IMR-90 (cell line): ENCODE measurements around the gene TROAP. TPM values are rescaled to one million over a fixed set of nuclear protein-coding genes. Genes with fewer than 3 reads are reported as not detected.
A peak's percentile ranks its signal among the peaks of the same experiment; 100 is the strongest.

ENCODE experiments used
- ATAC-seq: fragments of 200-7000 bp; cut with Tn5 transposase; 2 replicates; pipeline ENCODE4 v1.9.1; 2020; ENCODE audit warnings: low read depth, mild to moderate bottlenecking, moderate library complexity
- BruUV-seq: library from RNA; stranded (reverse); fragments of 400-500 nt; replicated peaks from 2 replicates; lab custom pipeline; 2021; lab: Mats Ljungman, UMichigan
- CTCF ChIA-PET: fragments of 300-600 bp; formaldehyde crosslinking; extraction: SDS; loops from one replicate; lab custom pipeline; 2021; ENCODE audit warnings: antibody characterized with exemption; lab: Yijun Ruan, JAX
- POLR2A ChIA-PET: fragments of 300-600 bp; sonication (Branson Sonifier 250); formaldehyde crosslinking; loops from one replicate; lab custom pipeline; 2022; ENCODE audit warnings: antibody characterized with exemption; ENCODE audit not compliant: unreplicated experiment; lab: Charles Lee
- DNase-seq: peaks from one replicate; pipeline ENCODE4 v3.0.0; 2013
- H2AFZ ChIP-seq: replicated peaks from 2 replicates; pipeline ENCODE3; 2013; ENCODE audit warnings: low read length, mild to moderate bottlenecking; ENCODE audit not compliant: poor library complexity
- H2AK5ac ChIP-seq: 2 replicates; pipeline ENCODE4 v1.6.1; 2013; ENCODE audit warnings: low read depth, low read length, inconsistent platforms
- H2AK9ac ChIP-seq: replicated peaks from 2 replicates; pipeline ENCODE3; 2013; ENCODE audit warnings: mild to moderate bottlenecking, low read depth, low read length, moderate library complexity; ENCODE audit not compliant: poor library complexity
- H2BK120ac ChIP-seq: 2 replicates; pipeline ENCODE4 v1.6.1; 2013; ENCODE audit warnings: low read depth, low read length, inconsistent platforms
- H2BK15ac ChIP-seq: 3 replicates; pipeline ENCODE4 v1.6.1; 2013; ENCODE audit warnings: low read depth, low read length, inconsistent platforms
- H2BK20ac ChIP-seq: 2 replicates; pipeline ENCODE4 v1.6.1; 2013; ENCODE audit warnings: low read depth, mild to moderate bottlenecking, inconsistent platforms, low read length, moderate library complexity
- H2BK5ac ChIP-seq: 2 replicates; pipeline ENCODE4 v1.6.1; 2013; ENCODE audit warnings: mild to moderate bottlenecking, low read depth, low read length, inconsistent platforms; ENCODE audit not compliant: poor library complexity, severe bottlenecking
- H3K14ac ChIP-seq: replicated peaks from 2 replicates; pipeline ENCODE4 v1.6.1; 2013; ENCODE audit warnings: low read depth, low read length, inconsistent platforms
- H3K18ac ChIP-seq: 2 replicates; pipeline ENCODE4 v1.6.1; 2013; ENCODE audit warnings: low read depth, low read length, control low read depth
- H3K23ac ChIP-seq: 2 replicates; pipeline ENCODE4 v1.6.1; 2013; ENCODE audit warnings: low read depth, low read length, inconsistent platforms
- H3K27ac ChIP-seq: 2 replicates; pipeline ENCODE4 v1.5.1; 2013; ENCODE audit warnings: mild to moderate bottlenecking, control low read depth, low read length; ENCODE audit not compliant: insufficient read depth
- H3K27me3 ChIP-seq: 2 replicates; pipeline ENCODE4 v1.6.1; 2013; ENCODE audit warnings: low read length; ENCODE audit not compliant: control insufficient read depth, insufficient read depth
- H3K36me3 ChIP-seq: 2 replicates; pipeline ENCODE4 v1.6.1; 2013; ENCODE audit warnings: low read length, mixed read lengths; ENCODE audit not compliant: control insufficient read depth, insufficient read depth
- H3K4ac ChIP-seq: 2 replicates; pipeline ENCODE4 v1.6.1; 2013; ENCODE audit warnings: low read depth, low read length, inconsistent platforms
- H3K4me1 ChIP-seq: 2 replicates; pipeline ENCODE4 v1.6.1; 2013; ENCODE audit warnings: low read length, mixed read lengths; ENCODE audit not compliant: control insufficient read depth, insufficient read depth
- H3K4me2 ChIP-seq: 2 replicates; pipeline ENCODE4 v1.6.1; 2013; ENCODE audit warnings: low read depth, mild to moderate bottlenecking, control low read depth, low read length, moderate library complexity
- H3K4me3 ChIP-seq: 2 replicates; pipeline ENCODE4 v1.5.1; 2013; ENCODE audit warnings: low read depth, mild to moderate bottlenecking, control low read depth, low read length, moderate library complexity; ENCODE audit not compliant: insufficient read depth
- H3K56ac ChIP-seq: 2 replicates; pipeline ENCODE4 v1.6.1; 2013; ENCODE audit warnings: low read length, inconsistent platforms; ENCODE audit not compliant: insufficient read depth; ENCODE audit errors: extremely low read depth
- H3K79me1 ChIP-seq, 2 experiments: 2 replicates each; pipeline ENCODE4 v1.6.1; 2013; ENCODE audit warnings: low read length in 2 of 2, inconsistent platforms in 1 of 2, low read depth in 1 of 2
- H3K9ac ChIP-seq: 2 replicates; pipeline ENCODE4 v1.6.1; 2013; ENCODE audit warnings: low read depth, low read length, control low read depth
- H3K9me1 ChIP-seq: 2 replicates; pipeline ENCODE4 v1.6.1; 2013; ENCODE audit warnings: low read length, inconsistent platforms; ENCODE audit not compliant: insufficient read depth
- H3K9me3 ChIP-seq: 2 replicates; pipeline ENCODE4 v1.6.1; 2013; ENCODE audit warnings: low read length; ENCODE audit not compliant: control insufficient read depth, insufficient read depth
- H4K20me1 ChIP-seq: 2 replicates; pipeline ENCODE4 v1.6.1; 2013; ENCODE audit warnings: low read length, inconsistent platforms; ENCODE audit not compliant: insufficient read depth
- H4K5ac ChIP-seq: 2 replicates; pipeline ENCODE4 v1.6.1; 2013; ENCODE audit warnings: mild to moderate bottlenecking, low read depth, low read length, control low read depth
- H4K8ac ChIP-seq, 2 experiments: 2 replicates each; pipeline ENCODE4 v1.6.1; 2013; ENCODE audit warnings: low read depth in 2 of 2, low read length in 2 of 2, control low read depth in 1 of 2, inconsistent platforms in 1 of 2
- H4K91ac ChIP-seq: 2 replicates; pipeline ENCODE4 v1.6.1; 2013; ENCODE audit warnings: low read depth, low read length, inconsistent platforms; ENCODE audit not compliant: insufficient read depth
- MAFK ChIP-seq: IDR thresholded peaks from 2 replicates; pipeline ENCODE4 v1.6.1; 2012; ENCODE audit warnings: low read depth, low read length, improper control_type of control experiment
- MXI1 ChIP-seq: IDR thresholded peaks from 2 replicates; pipeline ENCODE4 v1.6.1; 2012; ENCODE audit warnings: low read depth, mild to moderate bottlenecking, low read length, moderate library complexity, borderline replicate concordance
- NFE2L2 ChIP-seq: fragments of 150-350 bp; IDR thresholded peaks from 2 replicates; pipeline ENCODE4 v1.6.1; 2016; ENCODE audit warnings: low read depth, mild to moderate bottlenecking, low read length
- RCOR1 ChIP-seq: IDR thresholded peaks from 2 replicates; pipeline ENCODE4 v1.6.1; 2012; ENCODE audit warnings: mild to moderate bottlenecking, low read length, improper control_type of control experiment; ENCODE audit not compliant: insufficient replicate concordance
- RFX5 ChIP-seq: IDR thresholded peaks from 2 replicates; pipeline ENCODE4 v1.8.0; 2012; ENCODE audit warnings: low read depth, mild to moderate bottlenecking, low read length, moderate library complexity
- SMC3 ChIP-seq: fragments of 150-350 bp; IDR thresholded peaks from 2 replicates; pipeline ENCODE4 v1.6.1; 2016; ENCODE audit warnings: low read depth, mild to moderate bottlenecking, antibody characterized with exemption, low read length, moderate library complexity
- USF2 ChIP-seq: fragments of 150-350 bp; IDR thresholded peaks from 2 replicates; pipeline ENCODE4 v1.6.1; 2017; ENCODE audit warnings: mild to moderate bottlenecking, antibody characterized with exemption, low read length, low read depth
- WGBS, 2 experiments: methylation state at CpG; one replicate each; pipeline versions ENCODE4 v1.1.5 to v1.1.7; 2013; ENCODE audit warnings: missing lambda C conversion rate in 2 of 2; ENCODE audit not compliant: insufficient read length in 1 of 2; ENCODE audit errors: extremely low coverage in 2 of 2; 5-methylcytosine and 5-hydroxymethylcytosine counted together
- dilution Hi-C: fragments of 300-500 bp; cut with HindIII; formaldehyde crosslinking; loops from one replicate; pipeline ENCODE4 v1.14.3; 2018; ENCODE audit warnings: low sequenced_read_pairs; ENCODE audit not compliant: unreplicated experiment
- in situ Hi-C: fragments of 300-500 bp; cut with MboI; formaldehyde crosslinking; loops from 3 replicates; pipeline ENCODE4 v1.14.3; 2019; ENCODE audit warnings: low sequenced_read_pairs, inconsistent platforms, mixed read lengths
- intact Hi-C: fragments of 100-400 bp; cut with micrococcal nuclease; formaldehyde crosslinking; loops from 2 replicates; pipeline ENCODE4 v1.10.0; 2022
- polyA plus RNA-seq, 3 experiments: library from polyadenylated mRNA; depleted of rRNA; stranded (reverse); fragments of >200 nt; gene quantifications; 2 replicates each; pipeline ENCODE4 v1.2.3, GENCODE V29; 2012; ENCODE audit warnings: low replicate concordance in 1 of 3
- total RNA-seq: library from RNA; depleted of rRNA; stranded (reverse); fragments of >200 nt; gene quantifications from 2 replicates; pipeline ENCODE4 v1.2.3, GENCODE V29; 2012

Gene TROAP
- total and polyA plus RNA-seq, 2 of the 4 experiments (the other 2 are of a cell fraction) = 21.5 to 29.3 TPM

GRCh38 chr12:49335118-49335954, 12.3 kb downstream of the TROAP start:
- CTCF ChIA-PET = interaction anchor here (1.2 to 1.6 kb wide), 2 partner anchors 23 to 179 kb away, joined by 3 to 4 read pairs; no protein-coding TSS in a partner anchor
- no peak overlapping the region for H4K8ac ChIP-seq
- TF ChIP-seq MXI1 (no peak), SMC3 (no peak), RCOR1 (no peak), USF2 (no peak), RFX5 (no peak), MAFK (no peak), NFE2L2 (no peak)

More at GRCh38 chr12:49335118-49335954, 12.3 kb downstream of the TROAP start:
- H2AFZ ChIP-seq = peak overlapping the region; percentile 26
- peak overlapping the region; percentile 56 for H2AK9ac ChIP-seq
- DNase-seq (no peak), ATAC-seq (no peak)
- H3K9me1 ChIP-seq = no peaks in the 10 kb centered on the region
- no peak overlapping the region for H3K14ac ChIP-seq
- no peak overlapping the region for H3K56ac ChIP-seq
- intact Hi-C loops (no loop called here), dilution Hi-C loops (no loop called here), in situ Hi-C loops (no loop called here)
- H2BK15ac ChIP-seq = no peak overlapping the region
- no peaks in the 10 kb centered on the region for H4K20me1 ChIP-seq
- H3K23ac ChIP-seq = no peak overlapping the region
- H3K27me3 ChIP-seq = peaks cover 54% of the 10 kb centered on the region
- H2BK20ac ChIP-seq = no peak overlapping the region
- no peak overlapping the region for H4K5ac ChIP-seq
- H2BK5ac ChIP-seq = no peak overlapping the region
- H2BK120ac ChIP-seq = no peak overlapping the region
- H3K9me3 ChIP-seq = no peaks in the 10 kb centered on the region
- no peak overlapping the region for H3K9ac ChIP-seq
- no peak overlapping the region for H4K91ac ChIP-seq
- no peaks in the 10 kb centered on the region for H3K4me1 ChIP-seq
- WGBS, 2 experiments = 50% methylated on average over 6 of the region's 16 CpGs; no CpG with 5 or more reads in 1 of the 2 experiments
- no peak overlapping the region for H3K4ac ChIP-seq
- H2AK5ac ChIP-seq = no peak overlapping the region
- H3K4me3 ChIP-seq = no peak overlapping the region
- H3K18ac ChIP-seq = no peak overlapping the region
- H3K79me1 ChIP-seq = no peaks in the 10 kb centered on the region
- no peaks in the 10 kb centered on the region for H3K36me3 ChIP-seq
- POLR2A ChIA-PET = no interaction called here
- no TSS peak for BruUV-seq
- H3K4me2 ChIP-seq = no peak overlapping the region
- no peak overlapping the region for H3K27ac ChIP-seq
